ENCODE results near the gene AXDND1. TPM values are rescaled to one million over a fixed set of nuclear protein-coding genes. Genes with fewer than 3 reads are reported as not detected.

Gene AXDND1
- polyA plus RNA-seq, 1 of the 3 experiments (the other 2 are of a cell fraction): 0.16 TPM

DNA sequence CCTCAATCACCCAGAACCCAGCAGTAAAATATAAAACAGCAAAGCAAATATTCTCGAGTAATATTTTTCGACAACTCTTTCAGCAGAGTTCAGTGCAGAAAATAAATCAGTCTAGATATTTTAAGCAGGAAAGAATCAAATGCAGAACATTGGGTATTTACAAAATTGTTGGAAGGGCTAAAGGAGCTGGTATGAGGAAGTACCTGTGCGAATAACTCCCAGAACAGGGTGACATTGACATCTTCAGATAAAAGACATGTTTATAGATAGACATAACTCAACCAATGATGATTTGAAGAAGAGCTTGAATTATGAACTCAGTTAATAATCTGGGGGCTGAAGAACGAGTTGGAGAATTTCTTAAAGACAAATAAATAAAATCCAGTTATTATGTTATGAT lies 6.4 kb downstream of the AXDND1 start:
- no peak overlapping the region for H2AFZ ChIP-seq (ENCODE audit: low read depth)
- no peak overlapping the region for H3K4me3 ChIP-seq (ENCODE audit: low read depth in 2 of 2, low read length in 1 of 2)
- H3K36me3 ChIP-seq (replicated peaks in 1 of 2; ENCODE audit: control insufficient read depth in 1 of 2, insufficient read depth in 2 of 2, low read length in 1 of 2): no peaks in the 10 kb centered on the region
- H3K4me2 ChIP-seq: no peak overlapping the region
- no peak overlapping the region for H3K27ac ChIP-seq (ENCODE audit: low read depth in 2 of 2, low read length in 1 of 2)
- DNase-seq: no peak
- CTCF ChIA-PET: interaction anchor here (5.6 to 5.8 kb wide), 2 partner anchors 121 to 292 kb away, joined by 34 to 63 read pairs; partner anchors contain the start of gene TOR3A
- POLR2A ChIA-PET: no interaction called here
- no peaks in the 10 kb centered on the region for H3K4me1 ChIP-seq (ENCODE audit: control insufficient read depth in 1 of 2, insufficient read depth in 2 of 2, low read depth in 1 of 2, low read length in 1 of 2)
- no peaks in the 10 kb centered on the region for H3K9me3 ChIP-seq
- no peaks in the 10 kb centered on the region for H3K79me2 ChIP-seq (ENCODE audit: insufficient read depth)
- H4K20me1 ChIP-seq (ENCODE audit: insufficient read depth): no peaks in the 10 kb centered on the region
- no peaks in the 10 kb centered on the region for H3F3A ChIP-seq (replicated peaks; ENCODE audit: insufficient read depth)
- 59% methylated on average over 4 of the region's 4 CpGs for WGBS (ENCODE audit: low lambda C conversion rate)
- TF ChIP-seq, protein P1, sequence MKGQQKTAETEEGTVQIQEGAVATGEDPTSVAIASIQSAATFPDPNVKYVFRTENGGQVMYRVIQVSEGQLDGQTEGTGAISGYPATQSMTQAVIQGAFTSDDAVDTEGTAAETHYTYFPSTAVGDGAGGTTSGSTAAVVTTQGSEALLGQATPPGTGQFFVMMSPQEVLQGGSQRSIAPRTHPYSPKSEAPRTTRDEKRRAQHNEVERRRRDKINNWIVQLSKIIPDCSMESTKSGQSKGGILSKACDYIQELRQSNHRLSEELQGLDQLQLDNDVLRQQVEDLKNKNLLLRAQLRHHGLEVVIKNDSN (IDR thresholded peaks at IDR 0.05; ENCODE audit: borderline replicate concordance, low read depth): no peak
- TF ChIP-seq EP300 (IDR thresholded peaks at IDR 0.05; ENCODE audit: borderline replicate concordance in 1 of 2, low read depth in 1 of 2, low read length in 1 of 2) (no peak), NRF1 (IDR thresholded peaks at IDR 0.05; ENCODE audit: low read depth, low read length) (no peak)
- H3K9ac ChIP-seq: no peak overlapping the region
- no peaks in the 10 kb centered on the region for H3K9me2 ChIP-seq
- H3K27me3 ChIP-seq (ENCODE audit: insufficient read depth): no peaks in the 10 kb centered on the region

DNA sequence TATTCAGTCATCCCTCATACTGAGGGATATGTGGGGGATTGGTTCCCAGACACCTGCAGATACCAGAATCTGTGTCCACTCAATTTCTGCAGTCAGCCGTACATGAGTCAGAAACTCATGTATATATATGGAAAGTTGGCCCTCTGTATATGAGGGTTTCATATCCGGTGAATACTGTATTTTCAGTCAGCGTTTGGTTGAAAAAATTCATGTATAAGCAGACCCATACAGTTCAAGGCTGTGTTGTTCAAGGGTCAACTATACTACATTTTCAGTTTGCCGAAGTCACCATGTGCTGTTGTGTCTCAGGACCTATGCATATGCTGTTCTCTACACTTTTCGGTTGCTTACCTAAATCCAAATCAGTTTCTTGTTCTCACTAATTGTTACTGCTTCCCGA lies 10.5 kb downstream of the AXDND1 start:
- ChIA-PET POLR2A (no interaction called here), CTCF (interaction anchor here (1.1 to 1.4 kb wide), 2 partner anchors 297 to 373 kb away, joined by 4 read pairs; no protein-coding TSS in a partner anchor)
- Histone ChIP-seq H3F3A (replicated peaks; ENCODE audit: insufficient read depth) (no peaks in the 10 kb centered on the region), H3K9ac (no peak overlapping the region), H3K9me3 (no peaks in the 10 kb centered on the region), H3K36me3 (replicated peaks in 1 of 2; ENCODE audit: control insufficient read depth in 1 of 2, insufficient read depth in 2 of 2, low read length in 1 of 2) (no peaks in the 10 kb centered on the region), H3K4me2 (no peak overlapping the region), H3K4me1 (ENCODE audit: control insufficient read depth in 1 of 2, insufficient read depth in 2 of 2, low read depth in 1 of 2, low read length in 1 of 2) (no peaks in the 10 kb centered on the region), H3K4me3 (ENCODE audit: low read depth in 2 of 2, low read length in 1 of 2) (no peak overlapping the region), H3K27me3 (ENCODE audit: insufficient read depth) (no peaks in the 10 kb centered on the region), H3K27ac (ENCODE audit: low read depth in 2 of 2, low read length in 1 of 2) (no peak overlapping the region), H4K20me1 (ENCODE audit: insufficient read depth) (no peaks in the 10 kb centered on the region), H3K79me2 (ENCODE audit: insufficient read depth) (no peaks in the 10 kb centered on the region), H2AFZ (ENCODE audit: low read depth) (no peak overlapping the region), H3K9me2 (no peaks in the 10 kb centered on the region)
- WGBS (ENCODE audit: low lambda C conversion rate): 82% methylated on average over 6 of the region's 6 CpGs
- no peak for TF ChIP-seq PBX3 (IDR thresholded peaks at IDR 0.05)
- TF ChIP-seq FOXJ3 (CRISPR knock-in tag; IDR thresholded peaks at IDR 0.05): no peak
- no peak for TF ChIP-seq FOSL2 (IDR thresholded peaks at IDR 0.05; ENCODE audit: borderline replicate concordance, low read depth)
- TF ChIP-seq RFX5 (IDR thresholded peaks at IDR 0.05; ENCODE audit: low read length): no peak
- TF ChIP-seq ELF1 (IDR thresholded peaks at IDR 0.05): no peak
- no peak for DNase-seq

DNA sequence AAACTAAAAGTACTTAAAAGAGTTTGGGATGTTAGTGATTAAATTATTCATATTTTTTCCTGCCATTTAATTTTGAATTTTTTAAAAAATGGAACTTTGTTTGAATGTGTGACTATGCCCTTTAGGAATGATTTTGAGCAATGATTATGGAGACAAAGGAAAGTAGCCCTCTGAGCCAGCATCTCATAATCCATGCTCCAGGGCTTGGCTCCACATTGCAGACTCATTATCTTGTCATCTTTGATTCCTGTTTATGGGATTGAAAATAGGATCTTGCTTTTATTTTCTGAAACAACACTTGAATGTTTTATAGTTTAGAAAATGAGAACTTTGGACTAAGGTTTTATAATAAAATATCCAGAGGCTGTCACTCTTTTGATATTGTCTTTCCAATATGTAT lies 14.5 kb downstream of the AXDND1 start:
- Histone ChIP-seq H3F3A (replicated peaks; ENCODE audit: insufficient read depth) (no peaks in the 10 kb centered on the region), H3K4me3 (ENCODE audit: low read depth in 2 of 2, low read length in 1 of 2) (no peak overlapping the region), H3K79me2 (ENCODE audit: insufficient read depth) (no peaks in the 10 kb centered on the region), H4K20me1 (ENCODE audit: insufficient read depth) (no peaks in the 10 kb centered on the region), H3K9me3 (no peaks in the 10 kb centered on the region), H3K9ac (no peak overlapping the region), H3K4me2 (no peak overlapping the region), H3K9me2 (no peaks in the 10 kb centered on the region), H3K4me1 (ENCODE audit: control insufficient read depth in 1 of 2, insufficient read depth in 2 of 2, low read depth in 1 of 2, low read length in 1 of 2) (no peaks in the 10 kb centered on the region), H3K27ac (ENCODE audit: low read depth in 2 of 2, low read length in 1 of 2) (no peak overlapping the region), H2AFZ (ENCODE audit: low read depth) (no peak overlapping the region), H3K27me3 (ENCODE audit: insufficient read depth) (no peaks in the 10 kb centered on the region), H3K36me3 (replicated peaks in 1 of 2; ENCODE audit: control insufficient read depth in 1 of 2, insufficient read depth in 2 of 2, low read length in 1 of 2) (no peaks in the 10 kb centered on the region)
- CTCF ChIA-PET: no interaction called here
- no peak for DNase-seq
- POLR2A ChIA-PET: no interaction called here
- TF ChIP-seq RXRA (IDR thresholded peaks at IDR 0.05; ENCODE audit: borderline replicate concordance, low read depth) (no peak), YY1 (IDR thresholded peaks at IDR 0.05; ENCODE audit: low read depth) (no peak), RAD21 (IDR thresholded peaks at IDR 0.05; ENCODE audit: low read length) (no peak), POLR2AphosphoS5 (IDR thresholded peaks at IDR 0.05; ENCODE audit: low read depth, low read length) (no peak), MXI1 (IDR thresholded peaks at IDR 0.05; ENCODE audit: low read depth, low read length) (no peak), FOSL2 (IDR thresholded peaks at IDR 0.05; ENCODE audit: borderline replicate concordance, low read depth) (no peak), ZBTB33 (IDR thresholded peaks at IDR 0.05; ENCODE audit: borderline replicate concordance, low read depth) (no peak), GABPA (IDR thresholded peaks at IDR 0.05; ENCODE audit: low read depth) (no peak)
- TF ChIP-seq, protein P2, sequence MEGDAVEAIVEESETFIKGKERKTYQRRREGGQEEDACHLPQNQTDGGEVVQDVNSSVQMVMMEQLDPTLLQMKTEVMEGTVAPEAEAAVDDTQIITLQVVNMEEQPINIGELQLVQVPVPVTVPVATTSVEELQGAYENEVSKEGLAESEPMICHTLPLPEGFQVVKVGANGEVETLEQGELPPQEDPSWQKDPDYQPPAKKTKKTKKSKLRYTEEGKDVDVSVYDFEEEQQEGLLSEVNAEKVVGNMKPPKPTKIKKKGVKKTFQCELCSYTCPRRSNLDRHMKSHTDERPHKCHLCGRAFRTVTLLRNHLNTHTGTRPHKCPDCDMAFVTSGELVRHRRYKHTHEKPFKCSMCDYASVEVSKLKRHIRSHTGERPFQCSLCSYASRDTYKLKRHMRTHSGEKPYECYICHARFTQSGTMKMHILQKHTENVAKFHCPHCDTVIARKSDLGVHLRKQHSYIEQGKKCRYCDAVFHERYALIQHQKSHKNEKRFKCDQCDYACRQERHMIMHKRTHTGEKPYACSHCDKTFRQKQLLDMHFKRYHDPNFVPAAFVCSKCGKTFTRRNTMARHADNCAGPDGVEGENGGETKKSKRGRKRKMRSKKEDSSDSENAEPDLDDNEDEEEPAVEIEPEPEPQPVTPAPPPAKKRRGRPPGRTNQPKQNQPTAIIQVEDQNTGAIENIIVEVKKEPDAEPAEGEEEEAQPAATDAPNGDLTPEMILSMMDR (IDR thresholded peaks at IDR 0.05): no peak
- TF ChIP-seq, protein P3, sequence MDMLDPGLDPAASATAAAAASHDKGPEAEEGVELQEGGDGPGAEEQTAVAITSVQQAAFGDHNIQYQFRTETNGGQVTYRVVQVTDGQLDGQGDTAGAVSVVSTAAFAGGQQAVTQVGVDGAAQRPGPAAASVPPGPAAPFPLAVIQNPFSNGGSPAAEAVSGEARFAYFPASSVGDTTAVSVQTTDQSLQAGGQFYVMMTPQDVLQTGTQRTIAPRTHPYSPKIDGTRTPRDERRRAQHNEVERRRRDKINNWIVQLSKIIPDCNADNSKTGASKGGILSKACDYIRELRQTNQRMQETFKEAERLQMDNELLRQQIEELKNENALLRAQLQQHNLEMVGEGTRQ (IDR thresholded peaks at IDR 0.05; ENCODE audit: borderline replicate concordance, low read depth, low read length): no peak

All from SK-N-SH (cell line).